ENCODE measurements around the gene ZNF319.

DNA sequence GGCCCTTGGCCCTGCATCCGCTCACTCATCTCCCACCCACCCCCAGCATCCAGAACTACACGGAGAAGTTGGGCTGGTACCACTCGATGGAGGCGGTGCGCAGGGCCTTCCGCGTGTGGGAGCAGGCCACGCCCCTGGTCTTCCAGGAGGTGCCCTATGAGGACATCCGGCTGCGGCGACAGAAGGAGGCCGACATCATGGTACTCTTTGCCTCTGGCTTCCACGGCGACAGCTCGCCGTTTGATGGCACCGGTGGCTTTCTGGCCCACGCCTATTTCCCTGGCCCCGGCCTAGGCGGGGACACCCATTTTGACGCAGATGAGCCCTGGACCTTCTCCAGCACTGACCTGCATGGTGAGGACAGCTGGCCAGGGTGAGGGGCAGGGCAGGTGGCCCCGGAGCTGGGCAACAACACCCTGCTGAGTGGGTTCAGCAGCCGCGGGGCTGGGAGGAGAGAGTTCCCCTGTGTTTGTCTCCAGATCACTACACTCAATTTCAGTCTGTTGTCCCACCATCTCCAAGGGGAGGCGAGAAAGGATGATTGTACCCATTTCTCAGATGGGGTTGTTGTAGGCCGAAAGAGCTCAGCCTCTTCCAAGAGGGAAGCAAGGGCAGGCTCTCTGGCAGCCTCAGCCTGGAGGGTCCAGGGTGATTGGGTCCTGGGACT, 39.5 kb upstream of the ZNF319 start:
- TF ChIP-seq EZH2 (IDR thresholded peaks at IDR 0.05; ENCODE audit: insufficient read depth, low read length) = no peak
- TF ChIP-seq, protein P1, sequence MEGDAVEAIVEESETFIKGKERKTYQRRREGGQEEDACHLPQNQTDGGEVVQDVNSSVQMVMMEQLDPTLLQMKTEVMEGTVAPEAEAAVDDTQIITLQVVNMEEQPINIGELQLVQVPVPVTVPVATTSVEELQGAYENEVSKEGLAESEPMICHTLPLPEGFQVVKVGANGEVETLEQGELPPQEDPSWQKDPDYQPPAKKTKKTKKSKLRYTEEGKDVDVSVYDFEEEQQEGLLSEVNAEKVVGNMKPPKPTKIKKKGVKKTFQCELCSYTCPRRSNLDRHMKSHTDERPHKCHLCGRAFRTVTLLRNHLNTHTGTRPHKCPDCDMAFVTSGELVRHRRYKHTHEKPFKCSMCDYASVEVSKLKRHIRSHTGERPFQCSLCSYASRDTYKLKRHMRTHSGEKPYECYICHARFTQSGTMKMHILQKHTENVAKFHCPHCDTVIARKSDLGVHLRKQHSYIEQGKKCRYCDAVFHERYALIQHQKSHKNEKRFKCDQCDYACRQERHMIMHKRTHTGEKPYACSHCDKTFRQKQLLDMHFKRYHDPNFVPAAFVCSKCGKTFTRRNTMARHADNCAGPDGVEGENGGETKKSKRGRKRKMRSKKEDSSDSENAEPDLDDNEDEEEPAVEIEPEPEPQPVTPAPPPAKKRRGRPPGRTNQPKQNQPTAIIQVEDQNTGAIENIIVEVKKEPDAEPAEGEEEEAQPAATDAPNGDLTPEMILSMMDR (IDR thresholded peaks at IDR 0.05; ENCODE audit: insufficient read depth, low read depth, low read length) = no peak

All from astrocyte (in vitro differentiated cells and primary cell).